ENCODE data around the gene MRAS.

DNA sequence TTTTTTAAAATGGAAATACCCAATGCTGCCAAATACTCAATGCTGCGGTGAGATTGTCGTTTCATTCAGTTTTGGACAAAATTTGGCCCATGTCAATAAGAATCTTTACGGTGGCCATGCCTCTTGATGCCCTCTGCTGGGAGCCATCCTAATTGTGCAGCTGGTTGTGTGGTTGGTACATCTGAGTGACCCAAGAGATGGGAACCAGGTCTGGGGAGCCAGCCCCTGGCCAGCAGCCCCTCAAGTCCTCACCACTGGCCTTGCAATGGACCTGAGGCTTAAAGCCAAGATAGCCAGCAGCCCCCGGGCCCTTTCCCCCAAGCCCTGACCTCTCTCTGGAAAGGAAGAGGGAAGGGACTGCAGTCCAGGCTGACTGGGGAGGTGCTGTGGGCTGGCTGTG, 49.6 kb downstream of the MRAS start:
- TF ChIP-seq, protein P1, sequence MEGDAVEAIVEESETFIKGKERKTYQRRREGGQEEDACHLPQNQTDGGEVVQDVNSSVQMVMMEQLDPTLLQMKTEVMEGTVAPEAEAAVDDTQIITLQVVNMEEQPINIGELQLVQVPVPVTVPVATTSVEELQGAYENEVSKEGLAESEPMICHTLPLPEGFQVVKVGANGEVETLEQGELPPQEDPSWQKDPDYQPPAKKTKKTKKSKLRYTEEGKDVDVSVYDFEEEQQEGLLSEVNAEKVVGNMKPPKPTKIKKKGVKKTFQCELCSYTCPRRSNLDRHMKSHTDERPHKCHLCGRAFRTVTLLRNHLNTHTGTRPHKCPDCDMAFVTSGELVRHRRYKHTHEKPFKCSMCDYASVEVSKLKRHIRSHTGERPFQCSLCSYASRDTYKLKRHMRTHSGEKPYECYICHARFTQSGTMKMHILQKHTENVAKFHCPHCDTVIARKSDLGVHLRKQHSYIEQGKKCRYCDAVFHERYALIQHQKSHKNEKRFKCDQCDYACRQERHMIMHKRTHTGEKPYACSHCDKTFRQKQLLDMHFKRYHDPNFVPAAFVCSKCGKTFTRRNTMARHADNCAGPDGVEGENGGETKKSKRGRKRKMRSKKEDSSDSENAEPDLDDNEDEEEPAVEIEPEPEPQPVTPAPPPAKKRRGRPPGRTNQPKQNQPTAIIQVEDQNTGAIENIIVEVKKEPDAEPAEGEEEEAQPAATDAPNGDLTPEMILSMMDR (IDR thresholded peaks at IDR 0.05; ENCODE audit: low read depth, low read length) = no peak
- TF ChIP-seq POLR2A (IDR thresholded peaks at IDR 0.05; ENCODE audit: extremely low read depth, insufficient read length) = no peak
- TF ChIP-seq, protein P2, sequence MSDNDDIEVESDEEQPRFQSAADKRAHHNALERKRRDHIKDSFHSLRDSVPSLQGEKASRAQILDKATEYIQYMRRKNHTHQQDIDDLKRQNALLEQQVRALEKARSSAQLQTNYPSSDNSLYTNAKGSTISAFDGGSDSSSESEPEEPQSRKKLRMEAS (IDR thresholded peaks at IDR 0.05; ENCODE audit: low read depth, low read length) = no peak

Measured in NB4 (cell line).